Psoas muscle (tissue), 8 donors: ENCODE measurements around the gene KCNJ1. TPM values are rescaled to one million over a fixed set of nuclear protein-coding genes. Genes with fewer than 3 reads are reported as not detected.

ENCODE experiments used
- ATAC-seq, 4 donors: fragments of 200-7000 bp; cut with Tn5 transposase; one replicate each; pipeline ENCODE4 v1.9.1; 2020; ENCODE audit warnings: moderate library complexity in 3 of 4, mild to moderate bottlenecking in 2 of 4
- DNase-seq, 2 donors: peaks; one replicate each; pipeline ENCODE4 v3.0.0-alpha.2; 2020
- H3K27ac ChIP-seq: fragments of 200-600 bp; one replicate; pipeline ENCODE4 v1.8.0; 2022
- H3K27me3 ChIP-seq, 3 donors: fragments of 200-600 bp in 1 of 3; one replicate each; pipeline versions ENCODE4 v1.6.1 to v1.8.0; 2013 to 2022; ENCODE audit warnings: low read length in 2 of 3, mild to moderate bottlenecking in 2 of 3, moderate library complexity in 1 of 3; ENCODE audit not compliant: insufficient read depth in 3 of 3
- H3K36me3 ChIP-seq, 2 donors: fragments of 200-600 bp in 1 of 2; one replicate each; pipeline versions ENCODE4 v1.6.1 to v1.8.0; 2013 to 2022; ENCODE audit warnings: low read depth in 1 of 2, mild to moderate bottlenecking in 1 of 2, moderate library complexity in 1 of 2; ENCODE audit not compliant: insufficient read depth in 1 of 2
- H3K4me1 ChIP-seq: fragments of 200-600 bp; one replicate; pipeline ENCODE4 v1.8.0; 2022
- H3K4me3 ChIP-seq: fragments of 200-600 bp; one replicate; pipeline ENCODE4 v1.8.0; 2022; ENCODE audit warnings: mild to moderate bottlenecking
- H3K9me3 ChIP-seq: fragments of 200-600 bp; one replicate; pipeline ENCODE4 v1.8.0; 2022
- CTCF ChIP-seq: fragments of 200-600 bp; IDR thresholded peaks from one replicate; pipeline ENCODE4 v1.8.0; 2022; ENCODE audit warnings: antibody characterized with exemption
- WGBS, 3 donors: extraction: QIAGEN DNeasy Blood & Tissue Kit; methylation state at CpG; one replicate each; pipeline versions ENCODE4 v1.1.6 to v1.1.7; 2013; 5-methylcytosine and 5-hydroxymethylcytosine counted together
- intact Hi-C, 2 donors: fragments of 100-400 bp; cut with DNase I; formaldehyde crosslinking; loops; one replicate each; pipeline versions ENCODE4 v1.11.0 to v1.14.2; 2022
- polyA plus RNA-seq, 3 donors: library from polyadenylated mRNA; stranded (reverse); fragments of 200-250 nt; gene quantifications; one replicate each; pipeline ENCODE4 v1.2.3, GENCODE V29; 2013
- total RNA-seq, 4 donors: library from RNA; stranded (reverse); fragmentation: NEBNext Ultra II Directional in 2 of 4; extraction: Animal tissue kit (Norgen Biotek cat#: 25700) in 2 of 4; gene quantifications; one replicate each; pipeline versions ENCODE4 v1.2.1 to v1.2.4, GENCODE V29; 2021 to 2023
- donor health status: healthy with polysubstance abuse.
- donor health status: DM: no; HTN: no; CAD: no; lungs with moderate emphysema.
- donor health status: Bipolar disorder and iron deficiency.
- donor health status: healthy.
- donor health status: DM: yes; HTN: yes; CAD: no.
- donor health status: DM: no; HTN: no; CAD: no.
- donor health status: DM: no; HTN: no; CAD: no.
- donor health status: DM: yes; HTN: yes; CAD: no.

Gene KCNJ1
- total and polyA plus RNA-seq, 7 donors, result not detected

DNA sequence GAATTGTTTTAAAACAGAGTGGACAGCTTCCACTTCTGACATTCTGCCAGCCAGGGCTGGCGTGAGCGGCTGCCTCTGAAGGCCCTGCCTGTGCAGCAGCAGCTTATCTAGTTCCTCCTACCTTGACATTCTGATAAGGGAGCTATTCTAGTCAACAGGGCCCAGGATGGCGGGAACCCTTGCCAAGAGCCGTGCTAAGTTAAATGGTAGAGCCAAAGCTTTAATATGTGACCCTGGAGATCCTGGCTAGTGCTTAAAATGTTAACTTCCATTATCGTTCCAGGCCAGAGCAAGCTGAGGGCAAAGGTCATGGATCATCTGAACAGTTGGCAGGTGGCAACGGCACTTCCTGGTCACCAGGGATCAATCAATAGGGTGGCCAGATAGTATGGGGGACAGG is 27.6 kb upstream of the KCNJ1 start:
- H3K27me3 ChIP-seq, result peaks cover 0 to 33% (median 5%) of the 10 kb centered on the region in 3 donors
- no peaks in the 10 kb centered on the region for H3K9me3 ChIP-seq
- DNase-seq (peak in 1 of 2 donors; percentile 23), ATAC-seq (no peak)
- no peaks in the 10 kb centered on the region for H3K36me3 ChIP-seq
- no peak overlapping the region for H3K27ac ChIP-seq
- TF ChIP-seq CTCF, result no peak
- no peak overlapping the region for H3K4me3 ChIP-seq
- intact Hi-C loops, result no loop called here
- 64 to 74% (median 74%) methylated on average over 6 of the region's 6 CpGs for WGBS, 3 donors
- peaks cover 6% of the 10 kb centered on the region for H3K4me1 ChIP-seq

GRCh38 chr11:128894286-128894681 is 27.2 kb upstream of the KCNJ1 start:
- peaks cover 0 to 37% (median 5%) of the 10 kb centered on the region in 3 donors for H3K27me3 ChIP-seq
- ATAC-seq (no peak), DNase-seq (no peak)
- no peak overlapping the region for H3K4me3 ChIP-seq
- WGBS, 3 donors, result 89 to 94% (median 91%) methylated on average over 3 of the region's 3 CpGs
- no peak overlapping the region for H3K27ac ChIP-seq
- no peaks in the 10 kb centered on the region for H3K9me3 ChIP-seq
- no peak for TF ChIP-seq CTCF
- H3K36me3 ChIP-seq, result no peaks in the 10 kb centered on the region
- H3K4me1 ChIP-seq, result peaks cover 6% of the 10 kb centered on the region
- intact Hi-C loops, result no loop called here

- H3K4me1 ChIP-seq, result peaks cover 6% of the 10 kb centered on the region
- H3K9me3 ChIP-seq, result no peaks in the 10 kb centered on the region
- intact Hi-C loops, result no loop called here
- ATAC-seq, result no peak
- peaks cover 0 to 42% (median 5%) of the 10 kb centered on the region in 3 donors for H3K27me3 ChIP-seq
- WGBS, 3 donors, result 71 to 80% (median 72%) methylated on average over 9 of the region's 9 CpGs
- H3K36me3 ChIP-seq, result no peaks in the 10 kb centered on the region
- no peak overlapping the region for H3K27ac ChIP-seq
- no peak overlapping the region for H3K4me3 ChIP-seq
- TF ChIP-seq CTCF, result no peak
- DNase-seq, result no peak
Measured at GRCh38 chr11:128893578-128894285, 26.6 kb upstream of the KCNJ1 start.

DNA sequence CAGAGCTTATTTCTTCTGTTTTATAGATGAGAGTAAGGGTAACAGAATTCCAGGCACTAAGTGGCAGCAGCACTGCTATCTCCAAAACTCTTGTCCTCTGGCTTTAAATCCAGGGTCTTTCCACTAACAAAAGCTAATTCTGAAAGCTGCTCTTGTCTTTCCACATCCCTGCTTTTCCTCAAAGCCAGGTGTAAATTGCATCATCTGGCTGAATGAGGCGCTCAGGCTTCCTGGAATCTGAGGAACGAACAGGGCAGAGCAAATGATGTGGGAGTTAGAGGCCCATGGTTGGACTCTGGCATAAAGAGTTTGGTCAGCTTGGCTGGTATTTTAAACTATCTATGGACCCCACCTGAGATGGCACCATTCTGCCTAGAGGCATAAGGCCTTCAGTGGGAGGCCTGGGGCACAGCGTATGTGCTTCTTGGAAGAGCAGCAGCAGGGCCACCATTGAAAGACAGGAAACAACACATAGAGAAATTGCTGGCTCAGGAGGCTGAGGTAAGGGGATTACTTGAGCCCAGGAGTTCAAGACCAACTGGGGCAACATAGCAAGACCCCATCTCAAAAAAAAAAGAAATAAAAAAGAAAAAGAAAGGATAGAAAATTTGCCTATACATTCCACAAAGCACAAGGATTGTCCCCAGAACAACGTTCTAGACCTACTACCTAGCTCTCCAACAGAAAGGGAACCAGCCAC is 25.9 kb upstream of the KCNJ1 start:
- Histone ChIP-seq H3K4me1 (peaks cover 6% of the 10 kb centered on the region), H3K36me3 (no peaks in the 10 kb centered on the region), H3K4me3 (no peak overlapping the region), H3K9me3 (no peaks in the 10 kb centered on the region), H3K27ac (no peak overlapping the region), H3K27me3 (peaks cover 0 to 49% (median 8%) of the 10 kb centered on the region in 3 donors)
- intact Hi-C loops, result no loop called here
- no peak for TF ChIP-seq CTCF
- WGBS, 3 donors, result 83 to 86% (median 86%) methylated on average over 4 of the region's 4 CpGs
- ATAC-seq, result no peak
- DNase-seq, result no peak
